ENCODE results near the gene PRMT1.

PRMT1 gene

GRCh38 chr19:49672131-49672919 is 4.7 kb upstream of the PRMT1 start:
- Histone ChIP-seq H3K9me3 (ENCODE audit: control insufficient read depth, insufficient read depth, low read length) (no peaks in the 10 kb centered on the region), H3K9ac (ENCODE audit: low read depth, low read length) (peak overlapping the region; percentile 36), H3K36me3 (ENCODE audit: insufficient read depth, low read length) (peaks cover 3% of the 10 kb centered on the region; the same call in 1 of the 2 replicates), H3K4me1 (ENCODE audit: insufficient read depth, low read length) (peaks cover 3% of the 10 kb centered on the region)

GRCh38 chr19:49676136-49676783 is 811 bp upstream of the PRMT1 start:
- Histone ChIP-seq H3K9me3 (ENCODE audit: control insufficient read depth, insufficient read depth, low read length) (no peaks in the 10 kb centered on the region), H3K36me3 (ENCODE audit: insufficient read depth, low read length) (peaks cover 3% of the 10 kb centered on the region; the same call in 1 of the 2 replicates), H3K4me1 (ENCODE audit: insufficient read depth, low read length) (peaks cover 16% of the 10 kb centered on the region), H3K9ac (ENCODE audit: low read depth, low read length) (peak overlapping the region; percentile 100)

- peaks cover 3% of the 10 kb centered on the region for H3K36me3 ChIP-seq (ENCODE audit: insufficient read depth, low read length)
- H3K4me1 ChIP-seq (ENCODE audit: insufficient read depth, low read length) = peaks cover 16% of the 10 kb centered on the region
- peak overlapping the region; percentile 100 for H3K9ac ChIP-seq (ENCODE audit: low read depth, low read length)
- no peaks in the 10 kb centered on the region for H3K9me3 ChIP-seq (ENCODE audit: control insufficient read depth, insufficient read depth, low read length)
These were observed 264 bp upstream of the PRMT1 start for GRCh38 chr19:49676784-49677230.

- Histone ChIP-seq H3K4me1 (ENCODE audit: insufficient read depth, low read length) (peaks cover 16% of the 10 kb centered on the region), H3K36me3 (ENCODE audit: insufficient read depth, low read length) (peaks cover 10% of the 10 kb centered on the region), H3K9ac (ENCODE audit: low read depth, low read length) (peak overlapping the region; percentile 100), H3K9me3 (ENCODE audit: control insufficient read depth, insufficient read depth, low read length) (no peaks in the 10 kb centered on the region)
These were observed 1.0 kb downstream of the PRMT1 start for GRCh38 chr19:49677901-49678674.

GRCh38 chr19:49678985-49679770 is 2.1 kb downstream of the PRMT1 start:
- no peak overlapping the region for H3K9ac ChIP-seq (ENCODE audit: low read depth, low read length)
- H3K36me3 ChIP-seq (ENCODE audit: insufficient read depth, low read length) = peaks cover 11% of the 10 kb centered on the region
- peaks cover 16% of the 10 kb centered on the region for H3K4me1 ChIP-seq (ENCODE audit: insufficient read depth, low read length)
- no peaks in the 10 kb centered on the region for H3K9me3 ChIP-seq (ENCODE audit: control insufficient read depth, insufficient read depth, low read length)

GRCh38 chr19:49679771-49680413 is 2.8 kb downstream of the PRMT1 start:
- Histone ChIP-seq H3K9me3 (ENCODE audit: control insufficient read depth, insufficient read depth, low read length) (no peaks in the 10 kb centered on the region), H3K4me1 (ENCODE audit: insufficient read depth, low read length) (peaks cover 15% of the 10 kb centered on the region), H3K36me3 (ENCODE audit: insufficient read depth, low read length) (peaks cover 11% of the 10 kb centered on the region), H3K9ac (ENCODE audit: low read depth, low read length) (no peak overlapping the region; the same call in 1 of the 2 replicates)

- Histone ChIP-seq H3K9ac (ENCODE audit: low read depth, low read length) (no peak overlapping the region; the same call in 1 of the 2 replicates), H3K9me3 (ENCODE audit: control insufficient read depth, insufficient read depth, low read length) (no peaks in the 10 kb centered on the region), H3K36me3 (ENCODE audit: insufficient read depth, low read length) (peaks cover 16% of the 10 kb centered on the region), H3K4me1 (ENCODE audit: insufficient read depth, low read length) (peaks cover 13% of the 10 kb centered on the region)
These were observed 3.6 kb downstream of the PRMT1 start for GRCh38 chr19:49680421-49681351.

- Histone ChIP-seq H3K36me3 (ENCODE audit: insufficient read depth, low read length) (peaks cover 16% of the 10 kb centered on the region), H3K4me1 (ENCODE audit: insufficient read depth, low read length) (peaks cover 14% of the 10 kb centered on the region), H3K9me3 (ENCODE audit: control insufficient read depth, insufficient read depth, low read length) (no peaks in the 10 kb centered on the region), H3K9ac (ENCODE audit: low read depth, low read length) (no peak overlapping the region)
These were observed 4.8 kb downstream of the PRMT1 start for GRCh38 chr19:49681830-49682229.

- peaks cover 17% of the 10 kb centered on the region for H3K4me1 ChIP-seq (ENCODE audit: insufficient read depth, low read length)
- H3K36me3 ChIP-seq (ENCODE audit: insufficient read depth, low read length) = peaks cover 16% of the 10 kb centered on the region
- no peak overlapping the region for H3K9ac ChIP-seq (ENCODE audit: low read depth, low read length)
- no peaks in the 10 kb centered on the region for H3K9me3 ChIP-seq (ENCODE audit: control insufficient read depth, insufficient read depth, low read length)
These were observed 5.2 kb downstream of the PRMT1 start for GRCh38 chr19:49682274-49682673.

- Histone ChIP-seq H3K9me3 (ENCODE audit: control insufficient read depth, insufficient read depth, low read length) (no peaks in the 10 kb centered on the region), H3K9ac (ENCODE audit: low read depth, low read length) (no peak overlapping the region), H3K36me3 (ENCODE audit: insufficient read depth, low read length) (peaks cover 16% of the 10 kb centered on the region), H3K4me1 (ENCODE audit: insufficient read depth, low read length) (peaks cover 25% of the 10 kb centered on the region)
These were observed 6.8 kb downstream of the PRMT1 start for GRCh38 chr19:49683814-49684250.

- Histone ChIP-seq H3K9me3 (ENCODE audit: control insufficient read depth, insufficient read depth, low read length) (no peaks in the 10 kb centered on the region), H3K36me3 (ENCODE audit: insufficient read depth, low read length) (peaks cover 16% of the 10 kb centered on the region), H3K9ac (ENCODE audit: low read depth, low read length) (no peak overlapping the region), H3K4me1 (ENCODE audit: insufficient read depth, low read length) (peaks cover 25% of the 10 kb centered on the region)
These were observed 7.3 kb downstream of the PRMT1 start for GRCh38 chr19:49684251-49684982.

GRCh38 chr19:49684983-49685553 is 8.0 kb downstream of the PRMT1 start:
- Histone ChIP-seq H3K36me3 (ENCODE audit: insufficient read depth, low read length) (peaks cover 16% of the 10 kb centered on the region), H3K9me3 (ENCODE audit: control insufficient read depth, insufficient read depth, low read length) (no peaks in the 10 kb centered on the region), H3K9ac (ENCODE audit: low read depth, low read length) (no peak overlapping the region), H3K4me1 (ENCODE audit: insufficient read depth, low read length) (peaks cover 23% of the 10 kb centered on the region)
